ENCODE measurements around the gene NUDT12. TPM values are rescaled to one million over a fixed set of nuclear protein-coding genes. Genes with fewer than 3 reads are reported as not detected.

Gene NUDT12
- total RNA-seq, 1 experiment from 2014 or later, result 12.6 TPM

DNA sequence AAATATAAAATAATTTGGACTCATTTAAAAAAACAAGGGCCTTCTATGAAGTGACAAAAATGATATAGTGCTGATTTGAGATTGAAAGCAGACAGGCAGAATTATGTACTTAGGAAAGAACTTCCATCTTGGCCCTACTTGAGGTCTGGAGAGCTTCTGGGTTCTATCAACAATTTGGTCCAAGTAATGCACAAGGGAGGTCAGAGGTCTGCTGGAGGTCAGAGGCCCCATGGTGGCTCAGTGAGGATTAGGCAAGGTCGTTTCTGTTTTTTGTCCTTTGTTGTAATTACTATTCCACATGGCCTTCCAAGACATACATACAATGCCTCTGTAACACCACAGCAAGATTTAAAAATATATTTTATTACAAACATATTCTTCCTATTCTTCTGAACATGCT lies 37.2 kb downstream of the NUDT12 start:
- H3K4me3 ChIP-seq, result no peak overlapping the region
- H3K4me1 ChIP-seq (replicated peaks), result no peaks in the 10 kb centered on the region
- H3K9me3 ChIP-seq (replicated peaks), result no peaks in the 10 kb centered on the region
- H3K27ac ChIP-seq, result no peak overlapping the region
- no peak for DNase-seq (ENCODE audit: low read depth in 1 of 2, low spot score in 2 of 2)
- H3K27me3 ChIP-seq (replicated peaks), result peaks cover 10% of the 10 kb centered on the region; the same call in 1 of the 2 replicates
- no peaks in the 10 kb centered on the region for H3K36me3 ChIP-seq

DNA sequence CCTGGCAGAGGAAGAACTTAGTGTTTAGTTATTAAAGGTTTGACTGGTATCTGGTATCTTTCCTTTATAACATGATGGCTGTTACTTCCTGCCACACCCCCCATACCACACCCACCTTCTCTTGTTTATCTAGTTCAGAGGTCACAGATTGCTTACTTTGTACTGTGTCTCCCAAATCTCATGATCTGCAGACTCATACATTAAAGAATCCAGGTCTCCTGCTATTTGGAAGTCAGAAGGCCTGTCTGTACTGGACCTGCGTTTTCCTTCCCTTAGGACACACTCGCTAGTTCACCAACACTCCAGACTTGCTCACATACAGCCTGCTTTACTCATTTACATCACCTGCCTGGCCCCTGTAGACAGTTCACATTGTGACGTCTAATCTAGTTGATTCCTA lies 39.3 kb downstream of the NUDT12 start:
- peaks cover 10% of the 10 kb centered on the region; the same call in 1 of the 2 replicates for H3K27me3 ChIP-seq (replicated peaks)
- H3K4me3 ChIP-seq, result no peak overlapping the region
- no peaks in the 10 kb centered on the region for H3K9me3 ChIP-seq (replicated peaks)
- H3K4me1 ChIP-seq (replicated peaks), result no peaks in the 10 kb centered on the region
- no peaks in the 10 kb centered on the region for H3K36me3 ChIP-seq
- DNase-seq (ENCODE audit: low read depth in 1 of 2, low spot score in 2 of 2), result no peak
- H3K27ac ChIP-seq, result no peak overlapping the region

GRCh38 chr5:103522586-103522985 lies 40.0 kb downstream of the NUDT12 start:
- no peaks in the 10 kb centered on the region for H3K9me3 ChIP-seq (replicated peaks)
- H3K27me3 ChIP-seq (replicated peaks), result peaks cover 8% of the 10 kb centered on the region; the same call in 1 of the 2 replicates
- no peak for DNase-seq (ENCODE audit: low read depth in 1 of 2, low spot score in 2 of 2)
- no peak overlapping the region for H3K4me3 ChIP-seq
- no peaks in the 10 kb centered on the region for H3K4me1 ChIP-seq (replicated peaks)
- H3K36me3 ChIP-seq, result no peaks in the 10 kb centered on the region
- no peak overlapping the region for H3K27ac ChIP-seq

DNA sequence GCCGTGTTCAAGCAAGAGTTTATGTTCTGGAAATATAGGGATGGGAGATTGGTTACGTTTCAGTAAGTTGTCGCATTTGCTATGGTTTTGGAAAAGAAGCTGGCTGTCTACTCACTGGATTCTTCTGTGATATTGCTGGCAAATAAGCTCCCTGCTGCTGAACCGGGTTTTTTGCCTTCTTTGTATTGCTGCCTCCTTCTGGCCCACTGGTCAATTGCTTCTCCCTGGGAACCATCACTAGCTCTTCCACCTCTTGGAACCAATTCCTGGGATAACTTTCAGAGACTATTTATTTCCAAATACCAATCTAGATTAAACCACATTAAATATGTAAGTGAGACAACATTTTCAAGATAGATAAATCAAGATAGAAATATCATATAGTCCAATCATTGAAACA lies 43.0 kb downstream of the NUDT12 start:
- Histone ChIP-seq H3K27ac (no peak overlapping the region), H3K9me3 (replicated peaks) (no peaks in the 10 kb centered on the region), H3K27me3 (replicated peaks) (0 out of 2 replicates have a peak, but pooled peaks cover 4% of the 10 kb centered on the region), H3K4me3 (no peak overlapping the region), H3K36me3 (no peaks in the 10 kb centered on the region), H3K4me1 (replicated peaks) (no peaks in the 10 kb centered on the region)
- DNase-seq (ENCODE audit: low read depth in 1 of 2, low spot score in 2 of 2), result no peak

DNA sequence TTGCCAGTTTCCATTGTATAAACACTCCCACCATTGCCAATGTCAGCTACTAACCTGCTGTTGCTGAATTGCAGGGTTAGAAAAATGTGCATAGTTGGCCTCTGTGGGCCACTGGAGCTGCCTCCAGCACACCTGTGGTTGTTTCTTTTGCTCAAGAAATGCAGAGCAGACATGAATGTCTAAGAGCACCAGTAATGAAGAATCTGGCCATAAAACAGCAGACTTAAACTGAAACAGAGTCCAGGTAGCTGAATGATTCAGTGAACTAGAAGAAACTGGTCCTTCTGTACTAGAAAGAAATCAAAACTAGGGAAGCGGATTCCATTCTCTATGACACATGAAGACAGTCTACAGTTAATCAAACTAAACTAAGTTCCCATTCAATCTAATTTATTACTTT lies 48.2 kb downstream of the NUDT12 start:
- no peak for DNase-seq (ENCODE audit: low read depth in 1 of 2, low spot score in 2 of 2)

GRCh38 chr5:103513701-103514100 lies 48.9 kb downstream of the NUDT12 start:
- DNase-seq (ENCODE audit: low read depth in 1 of 2, low spot score in 2 of 2), result no peak
- Histone ChIP-seq H3K36me3 (no peaks in the 10 kb centered on the region), H3K4me3 (no peak overlapping the region), H3K27ac (no peak overlapping the region), H3K9me3 (replicated peaks) (no peaks in the 10 kb centered on the region), H3K27me3 (replicated peaks) (no peaks in the 10 kb centered on the region), H3K4me1 (replicated peaks) (no peaks in the 10 kb centered on the region; the same call in 1 of the 2 replicates)

More for the DNA sequence above, 48.2 kb downstream of the NUDT12 start:
- no peak overlapping the region for H3K4me3 ChIP-seq
- no peaks in the 10 kb centered on the region for H3K9me3 ChIP-seq (replicated peaks)
- H3K27me3 ChIP-seq (replicated peaks), result no peaks in the 10 kb centered on the region
- no peaks in the 10 kb centered on the region; the same call in 1 of the 2 replicates for H3K4me1 ChIP-seq (replicated peaks)
- H3K27ac ChIP-seq, result no peak overlapping the region
- no peaks in the 10 kb centered on the region for H3K36me3 ChIP-seq

DNA sequence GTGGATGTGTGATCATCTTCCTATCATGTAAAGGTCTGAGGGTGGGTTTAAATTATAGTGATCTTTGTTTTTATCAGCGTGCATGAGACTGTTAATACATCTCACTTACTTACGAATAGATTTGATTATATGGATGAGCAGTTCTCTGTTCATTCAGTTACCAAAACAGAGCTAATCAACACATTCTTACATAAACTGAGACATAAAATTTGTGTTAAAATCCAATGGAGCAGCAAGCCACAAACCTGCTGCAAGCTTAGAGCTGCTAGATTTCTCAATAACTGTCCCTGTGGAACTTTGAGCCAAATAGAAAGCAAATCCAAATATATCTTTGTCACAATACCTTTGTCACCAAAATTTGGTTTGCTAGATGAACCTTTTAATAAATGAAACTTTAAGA lies 50.1 kb downstream of the NUDT12 start:
- Histone ChIP-seq H3K27me3 (replicated peaks) (no peaks in the 10 kb centered on the region), H3K36me3 (no peaks in the 10 kb centered on the region), H3K27ac (no peak overlapping the region), H3K4me3 (no peak overlapping the region), H3K9me3 (replicated peaks) (no peaks in the 10 kb centered on the region), H3K4me1 (replicated peaks) (no peaks in the 10 kb centered on the region; the same call in 1 of the 2 replicates)
- no peak for DNase-seq (ENCODE audit: low read depth in 1 of 2, low spot score in 2 of 2)

DNA sequence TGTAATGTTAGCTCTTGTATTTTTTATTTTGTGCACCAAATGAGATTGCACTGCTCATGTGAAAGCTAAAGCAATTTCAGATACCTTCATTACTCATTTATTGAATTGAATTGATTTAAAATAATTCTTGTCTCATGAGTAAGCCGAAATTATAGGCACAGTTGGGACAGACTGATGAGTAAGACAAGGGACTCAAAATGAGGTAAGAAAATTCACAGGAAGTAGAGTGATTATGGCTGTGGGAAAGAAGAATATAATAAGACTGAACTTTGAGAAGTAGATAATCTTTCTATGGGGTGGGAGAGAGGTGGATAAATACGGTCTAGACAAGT lies 51.1 kb downstream of the NUDT12 start:
- no peaks in the 10 kb centered on the region; the same call in 1 of the 2 replicates for H3K4me1 ChIP-seq (replicated peaks)
- no peak overlapping the region for H3K4me3 ChIP-seq
- H3K9me3 ChIP-seq (replicated peaks), result no peaks in the 10 kb centered on the region
- no peaks in the 10 kb centered on the region for H3K36me3 ChIP-seq
- no peak overlapping the region for H3K27ac ChIP-seq
- no peaks in the 10 kb centered on the region for H3K27me3 ChIP-seq (replicated peaks)
- DNase-seq (ENCODE audit: low read depth in 1 of 2, low spot score in 2 of 2), result no peak

GRCh38 chr5:103510851-103511553 lies 51.6 kb downstream of the NUDT12 start:
- DNase-seq (ENCODE audit: low read depth in 1 of 2, low spot score in 2 of 2), result no peak
- H3K27ac ChIP-seq, result no peak overlapping the region
- no peaks in the 10 kb centered on the region for H3K27me3 ChIP-seq (replicated peaks)

DNA sequence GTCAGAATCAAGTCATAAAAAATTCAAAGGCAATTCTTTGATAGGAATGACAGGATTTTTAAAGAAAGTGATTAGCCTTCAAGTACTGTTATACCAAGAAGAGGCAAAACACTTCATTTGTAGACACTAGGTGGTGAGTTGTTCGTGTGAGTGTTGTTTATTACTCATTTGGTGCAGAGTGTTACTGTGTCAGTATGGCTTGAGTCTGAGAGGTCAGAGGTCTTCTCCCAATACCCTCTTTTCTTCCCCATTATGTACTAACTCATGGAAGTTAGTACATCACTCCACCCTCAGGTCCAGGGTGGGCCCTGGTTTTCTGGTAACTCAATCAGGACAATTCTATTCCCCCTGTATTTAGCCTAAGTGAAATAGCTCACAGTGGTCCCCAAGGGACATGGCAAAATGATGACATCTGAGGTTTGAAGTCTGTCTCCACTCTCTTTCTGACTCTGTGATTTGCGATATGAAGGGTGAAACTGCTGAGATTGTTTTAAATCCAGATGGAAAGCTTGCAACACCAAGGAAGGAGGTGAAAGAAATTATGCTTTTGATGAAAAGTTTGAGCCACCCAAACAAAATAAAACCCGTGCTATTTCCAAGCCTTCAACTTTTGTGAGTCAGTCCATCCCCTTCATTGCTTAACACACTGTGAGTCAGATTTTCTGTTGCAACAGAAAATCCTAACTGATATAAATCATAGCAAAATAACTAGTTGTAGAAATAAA lies 56.8 kb downstream of the NUDT12 start:
- H3K4me1 ChIP-seq (replicated peaks), result no peaks in the 10 kb centered on the region
- H3K27ac ChIP-seq, result no peak overlapping the region
- DNase-seq (ENCODE audit: low read depth in 1 of 2, low spot score in 2 of 2), result no peak
- no peaks in the 10 kb centered on the region for H3K36me3 ChIP-seq
- H3K4me3 ChIP-seq, result no peak overlapping the region
- no peaks in the 10 kb centered on the region for H3K27me3 ChIP-seq (replicated peaks)
- H3K9me3 ChIP-seq (replicated peaks), result no peaks in the 10 kb centered on the region

More at GRCh38 chr5:103510851-103511553, 51.6 kb downstream of the NUDT12 start:
- no peaks in the 10 kb centered on the region; the same call in 1 of the 2 replicates for H3K4me1 ChIP-seq (replicated peaks)
- H3K4me3 ChIP-seq, result no peak overlapping the region
- no peaks in the 10 kb centered on the region for H3K9me3 ChIP-seq (replicated peaks)
- no peaks in the 10 kb centered on the region for H3K36me3 ChIP-seq

DNA sequence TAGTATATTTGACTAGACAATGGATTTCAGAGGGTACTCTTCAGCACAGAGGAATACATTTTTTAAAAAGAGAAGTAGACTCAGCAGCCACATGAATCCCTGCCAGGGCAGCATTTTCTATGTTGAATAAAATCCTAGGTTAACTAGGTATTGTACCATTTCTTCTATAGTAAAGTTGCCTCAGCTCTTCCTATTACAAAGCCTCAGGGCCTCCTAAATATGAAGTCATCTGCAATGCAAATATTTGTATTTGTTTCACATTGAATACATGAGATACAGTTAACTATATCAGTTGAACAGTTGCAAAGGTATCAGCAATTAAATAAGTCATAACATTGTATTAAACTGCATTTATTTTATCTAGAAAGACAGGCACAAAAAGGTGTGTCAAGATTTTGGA lies 59.5 kb downstream of the NUDT12 start:
- no peak for DNase-seq (ENCODE audit: low read depth in 1 of 2, low spot score in 2 of 2)
- no peaks in the 10 kb centered on the region for H3K4me1 ChIP-seq (replicated peaks)
- no peaks in the 10 kb centered on the region for H3K36me3 ChIP-seq
- H3K4me3 ChIP-seq, result no peak overlapping the region
- no peaks in the 10 kb centered on the region for H3K9me3 ChIP-seq (replicated peaks)
- H3K27me3 ChIP-seq (replicated peaks), result no peaks in the 10 kb centered on the region
- no peak overlapping the region for H3K27ac ChIP-seq

GRCh38 chr5:103502662-103503061 lies 59.9 kb downstream of the NUDT12 start:
- H3K36me3 ChIP-seq, result no peaks in the 10 kb centered on the region
- no peaks in the 10 kb centered on the region for H3K4me1 ChIP-seq (replicated peaks)
- DNase-seq (ENCODE audit: low read depth in 1 of 2, low spot score in 2 of 2), result no peak
- H3K27ac ChIP-seq, result no peak overlapping the region
- no peaks in the 10 kb centered on the region for H3K9me3 ChIP-seq (replicated peaks)
- H3K27me3 ChIP-seq (replicated peaks), result no peaks in the 10 kb centered on the region
- H3K4me3 ChIP-seq, result no peak overlapping the region
